Loucy (cell line): ENCODE data around the gene NLRP9.

Experiments used
- EZH2phosphoT487 ChIP-seq: fragments of 200-600 bp; IDR thresholded peaks from 2 replicates; pipeline ENCODE4 v1.6.1; 2018; ENCODE audit warnings: antibody characterized with exemption, mild to moderate bottlenecking, moderate library complexity, borderline replicate concordance
- TF ChIP-seq, protein P1 (sequence below): fragments of 200-600 bp; sonication (generic); conservative IDR thresholded peaks from 2 replicates; pipeline ENCODE4 v1.5.1; 2014; ENCODE audit warnings: mild to moderate bottlenecking, antibody characterized with exemption, low read length

DNA sequence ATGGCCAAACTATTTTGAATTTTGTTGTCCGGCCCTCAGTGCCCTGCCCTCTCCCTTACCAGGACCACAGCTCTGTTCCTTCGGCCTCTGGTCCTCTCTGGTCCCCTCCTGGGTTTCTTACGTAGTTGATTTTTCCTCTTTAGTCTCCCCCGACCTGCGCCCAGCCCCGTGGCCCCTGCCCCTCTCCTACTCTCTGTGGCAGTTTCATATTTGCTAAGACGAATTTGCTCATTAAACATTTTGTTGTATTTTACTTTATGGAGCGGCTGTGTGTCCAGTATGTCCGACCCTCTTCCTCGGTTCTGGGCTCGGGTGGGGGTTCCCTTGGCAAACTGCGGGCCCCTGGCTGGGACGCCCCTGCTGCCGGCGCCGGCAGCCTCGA, 63.8 kb downstream of the NLRP9 start:
- TF ChIP-seq EZH2phosphoT487, result no peak
- TF ChIP-seq, protein P1, sequence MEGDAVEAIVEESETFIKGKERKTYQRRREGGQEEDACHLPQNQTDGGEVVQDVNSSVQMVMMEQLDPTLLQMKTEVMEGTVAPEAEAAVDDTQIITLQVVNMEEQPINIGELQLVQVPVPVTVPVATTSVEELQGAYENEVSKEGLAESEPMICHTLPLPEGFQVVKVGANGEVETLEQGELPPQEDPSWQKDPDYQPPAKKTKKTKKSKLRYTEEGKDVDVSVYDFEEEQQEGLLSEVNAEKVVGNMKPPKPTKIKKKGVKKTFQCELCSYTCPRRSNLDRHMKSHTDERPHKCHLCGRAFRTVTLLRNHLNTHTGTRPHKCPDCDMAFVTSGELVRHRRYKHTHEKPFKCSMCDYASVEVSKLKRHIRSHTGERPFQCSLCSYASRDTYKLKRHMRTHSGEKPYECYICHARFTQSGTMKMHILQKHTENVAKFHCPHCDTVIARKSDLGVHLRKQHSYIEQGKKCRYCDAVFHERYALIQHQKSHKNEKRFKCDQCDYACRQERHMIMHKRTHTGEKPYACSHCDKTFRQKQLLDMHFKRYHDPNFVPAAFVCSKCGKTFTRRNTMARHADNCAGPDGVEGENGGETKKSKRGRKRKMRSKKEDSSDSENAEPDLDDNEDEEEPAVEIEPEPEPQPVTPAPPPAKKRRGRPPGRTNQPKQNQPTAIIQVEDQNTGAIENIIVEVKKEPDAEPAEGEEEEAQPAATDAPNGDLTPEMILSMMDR, result no peak
